KG1 (cell line): ENCODE measurements around the gene DNAH8.

ENCODE experiments used
- DNase-seq: peaks from one replicate; lab custom pipeline; 2025; lab: John Stamatoyannopoulos, UW

Gene DNAH8

DNA sequence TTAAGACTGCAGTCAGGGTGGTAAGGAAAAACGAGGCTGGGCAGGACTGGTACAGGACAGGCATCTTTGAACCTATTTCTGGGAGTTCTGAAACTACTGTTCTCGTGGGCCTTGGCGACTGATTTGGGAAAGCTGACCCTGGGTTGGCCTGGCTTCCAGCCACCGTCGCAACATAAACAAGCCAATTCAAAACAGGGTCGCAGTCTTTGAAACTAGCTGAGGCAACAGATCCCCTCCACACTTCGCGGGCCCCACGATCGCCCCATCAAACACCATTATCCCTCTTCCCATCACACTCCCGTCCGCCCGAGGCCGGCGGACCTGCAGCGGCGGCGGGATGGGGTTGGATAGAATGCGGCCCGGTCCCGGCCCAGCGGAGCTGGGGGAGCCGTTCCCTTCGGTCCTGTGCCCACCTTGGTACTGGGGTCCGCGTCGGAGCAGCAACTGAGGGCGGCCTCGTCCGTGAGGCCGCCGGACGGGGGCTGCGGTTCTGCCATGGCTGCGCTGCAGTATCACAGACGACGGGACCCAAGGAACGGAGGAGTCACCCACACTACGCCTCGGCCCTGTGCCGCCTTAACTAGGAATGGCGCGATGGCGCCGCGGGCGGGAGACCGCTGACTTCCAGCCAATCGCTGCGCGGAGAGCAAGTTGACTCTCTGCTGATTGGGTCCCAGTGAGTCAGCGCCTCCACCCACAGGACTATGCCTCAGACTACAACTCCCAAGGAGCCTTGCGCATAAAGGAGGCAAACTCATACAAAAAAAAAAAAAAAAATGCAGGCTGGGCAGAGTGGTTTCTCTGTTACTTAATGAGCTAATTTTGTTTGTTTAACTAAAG lies 12.3 kb upstream of the DNAH8 start, which contains the start of gene GLO1:
Gene GLO1, minus strand, starts transcription at position 588 of the 840 bp plus-strand sequence. Its CDS starts 91 bp downstream, at position 497.
- peak; percentile 90 for DNase-seq

DNA sequence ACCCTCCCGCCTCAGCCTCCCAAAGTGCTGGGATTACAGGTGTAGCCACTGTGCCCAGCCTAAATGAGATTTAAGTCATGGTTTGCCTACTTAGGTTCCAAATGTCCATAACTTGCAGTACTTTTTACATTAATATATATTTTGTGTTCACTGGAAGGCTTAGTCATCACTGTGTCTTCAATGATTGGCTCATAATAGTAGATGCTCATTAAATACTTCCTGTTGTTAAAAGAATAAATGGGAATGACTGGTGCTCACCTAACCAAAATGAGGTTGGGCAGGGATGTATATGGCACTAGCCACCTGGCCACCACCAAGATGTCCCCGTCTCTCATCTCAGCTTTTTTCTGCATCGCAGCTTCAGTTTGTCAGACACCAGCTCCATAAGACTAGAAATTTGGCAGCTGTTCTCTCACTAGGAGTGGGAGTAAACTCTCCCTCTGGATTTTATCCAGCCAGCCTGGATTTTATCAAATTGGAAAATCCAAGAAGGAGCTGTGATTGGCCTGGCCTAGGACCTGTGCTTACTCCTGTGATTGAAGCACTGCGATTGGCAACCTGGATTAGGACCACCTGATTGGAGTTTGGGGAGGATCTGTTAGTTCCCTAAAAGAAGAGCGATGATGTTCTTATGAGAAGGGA lies 11.0 kb upstream of the DNAH8 start:
- no peak for DNase-seq

- DNase-seq: no peak
Observed at GRCh38 chr6:38705924-38706323, 9.2 kb upstream of the DNAH8 start.

DNA sequence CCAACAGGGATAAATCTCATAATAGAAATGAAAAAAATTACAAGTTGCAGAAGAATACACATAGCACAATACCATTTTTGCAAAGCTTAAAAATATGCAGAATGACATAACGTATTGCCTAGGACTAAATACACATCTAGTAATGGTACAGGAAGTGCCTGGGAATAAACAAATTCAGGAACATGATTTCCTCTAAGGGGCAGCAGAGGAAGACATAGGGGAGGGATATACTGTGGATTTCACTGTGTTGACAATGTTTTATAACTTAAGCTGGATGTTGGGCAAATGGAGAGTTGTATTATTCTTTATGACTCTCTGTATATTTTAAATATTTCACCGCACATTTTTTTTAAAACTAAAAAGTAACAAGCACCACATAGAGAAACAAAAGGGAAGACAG lies 6.6 kb upstream of the DNAH8 start:
- no peak for DNase-seq

DNA sequence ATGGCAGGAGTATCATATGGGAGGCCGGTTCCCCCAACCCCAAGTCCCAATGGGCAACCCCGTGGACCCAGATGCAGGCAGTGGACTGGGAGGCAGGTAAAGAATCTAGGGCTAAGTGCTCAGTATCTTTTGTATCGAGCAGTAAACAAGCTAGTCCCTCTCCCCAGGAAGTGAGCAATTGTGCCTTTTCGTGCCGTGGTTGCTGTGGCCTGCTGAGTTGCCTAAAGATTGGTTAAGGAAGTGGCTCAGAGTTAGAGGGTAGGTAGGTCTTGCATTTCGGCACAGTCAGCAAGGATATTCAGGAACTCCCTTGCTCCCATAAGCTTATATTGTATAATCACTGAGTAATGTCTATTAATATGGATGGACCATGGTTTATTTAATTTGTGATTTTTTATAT lies 1.3 kb upstream of the DNAH8 start:
- peak; percentile 19 for DNase-seq

DNA sequence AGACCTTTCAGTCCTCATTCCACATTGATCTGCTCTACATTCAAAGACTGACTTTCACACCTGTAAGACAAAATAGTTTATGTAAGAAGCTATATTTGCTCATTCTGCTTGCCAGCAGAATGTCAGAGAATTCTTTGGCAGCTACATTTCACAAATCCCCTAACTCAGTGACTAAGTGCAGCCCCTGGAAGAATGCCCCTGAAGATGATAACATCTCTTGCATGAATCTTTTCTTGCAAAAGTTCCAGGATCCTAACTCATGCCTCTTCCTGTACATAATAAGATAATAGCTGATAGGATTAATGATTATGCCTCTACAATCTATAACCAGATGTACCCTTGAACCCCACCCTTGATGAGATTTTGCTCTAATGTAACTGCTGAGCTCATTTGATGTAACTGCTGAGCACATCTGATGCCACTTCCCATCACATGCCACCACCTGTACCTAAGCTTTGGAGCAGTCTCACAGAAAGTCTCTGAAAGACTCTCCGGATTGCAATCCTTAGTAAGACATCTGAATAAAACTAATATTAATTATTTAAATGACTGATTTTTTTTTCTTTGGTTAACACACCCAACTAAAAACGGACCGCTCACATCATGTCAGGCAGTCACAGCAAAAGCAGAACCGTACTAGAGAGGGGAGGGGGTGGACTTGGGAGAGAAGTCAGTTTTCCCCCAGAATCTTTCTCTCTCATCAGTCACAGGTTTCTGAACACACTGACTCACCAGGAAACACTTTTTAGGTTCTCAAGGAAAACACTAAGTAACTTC lies 684 bp upstream of the DNAH8 start:
- DNase-seq: no peak

DNA sequence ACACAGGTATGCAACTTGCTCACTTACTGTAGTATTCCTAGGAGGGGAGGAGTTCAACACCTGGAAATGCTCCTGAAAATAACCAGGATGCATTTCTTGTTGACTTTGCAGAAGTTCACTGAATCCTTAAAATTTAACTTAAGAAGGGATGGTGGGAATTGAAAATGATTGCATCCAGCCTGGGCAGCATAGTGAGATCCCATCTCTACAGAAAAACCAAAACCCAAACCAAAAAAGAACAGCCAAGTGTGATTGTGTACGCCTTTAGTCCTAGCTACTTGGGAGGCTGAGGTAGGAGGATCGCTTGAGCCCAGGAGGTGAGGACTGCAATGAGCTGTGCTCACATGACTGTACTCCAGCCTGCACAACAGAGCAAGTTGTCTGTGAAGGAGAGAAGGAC lies 1.7 kb downstream of the DNAH8 start:
- no peak for DNase-seq

DNA sequence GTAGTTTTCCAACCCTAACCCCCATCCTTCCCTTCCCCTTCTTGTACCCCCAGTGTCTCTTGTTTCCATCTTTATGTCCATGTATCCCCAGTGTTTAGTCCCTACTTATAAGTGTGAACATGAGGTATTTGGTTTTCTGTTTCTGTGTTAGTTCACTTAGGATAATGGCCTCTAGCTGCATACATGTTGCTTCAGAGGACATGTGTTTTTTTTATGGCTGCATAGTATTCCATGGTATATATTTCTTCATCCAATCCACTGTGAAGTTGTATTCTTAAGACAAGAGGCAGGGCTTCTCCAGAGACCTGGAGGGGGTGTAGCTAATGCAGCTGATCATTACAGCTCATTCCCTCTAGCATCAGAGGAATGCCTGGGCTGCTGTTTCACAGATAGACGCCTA lies 4.2 kb downstream of the DNAH8 start:
- DNase-seq: no peak

DNA sequence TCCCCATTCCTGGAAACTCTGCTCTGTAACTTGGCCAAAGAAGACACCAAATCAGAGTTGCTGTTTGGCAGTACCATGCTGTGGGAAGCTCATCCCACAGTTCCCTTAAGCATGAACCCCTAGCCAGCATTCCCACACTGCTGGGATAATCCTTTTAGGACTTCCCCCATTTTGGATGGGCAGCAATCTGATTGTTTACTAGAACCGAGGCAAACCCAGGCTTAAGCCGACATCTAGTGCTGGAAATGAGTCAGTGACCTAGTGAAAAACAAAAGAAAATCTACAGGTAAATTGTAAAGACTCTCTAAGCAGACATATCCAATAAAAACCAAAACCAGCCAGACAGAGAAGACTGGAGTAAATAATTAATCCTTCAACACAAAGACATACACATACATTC lies 5.2 kb downstream of the DNAH8 start:
- DNase-seq: no peak

GRCh38 chr6:38722038-38722437 lies 6.9 kb downstream of the DNAH8 start:
- DNase-seq: no peak

GRCh38 chr6:38722727-38723334 lies 7.7 kb downstream of the DNAH8 start:
- DNase-seq: no peak

- DNase-seq: no peak
Observed at GRCh38 chr6:38723783-38724182, 8.7 kb downstream of the DNAH8 start.

DNA sequence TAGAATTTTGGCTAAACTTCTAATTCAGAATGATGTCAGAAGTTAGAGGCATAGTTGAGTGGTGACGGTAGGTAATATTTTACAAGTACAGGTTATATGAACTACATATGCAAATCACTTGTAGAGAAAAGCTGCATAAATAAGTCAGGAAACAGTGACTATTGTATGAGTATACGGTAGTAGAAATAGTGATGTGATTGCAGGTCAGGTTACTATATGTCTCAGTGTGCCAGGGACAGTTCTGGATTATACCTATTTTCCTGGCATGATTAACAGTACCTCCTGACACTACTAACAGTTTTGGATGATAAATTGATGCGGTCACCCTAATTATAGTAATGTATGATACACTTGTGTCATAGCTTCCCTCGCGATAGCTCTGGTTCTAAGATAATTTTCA lies 9.2 kb downstream of the DNAH8 start:
- no peak for DNase-seq

DNA sequence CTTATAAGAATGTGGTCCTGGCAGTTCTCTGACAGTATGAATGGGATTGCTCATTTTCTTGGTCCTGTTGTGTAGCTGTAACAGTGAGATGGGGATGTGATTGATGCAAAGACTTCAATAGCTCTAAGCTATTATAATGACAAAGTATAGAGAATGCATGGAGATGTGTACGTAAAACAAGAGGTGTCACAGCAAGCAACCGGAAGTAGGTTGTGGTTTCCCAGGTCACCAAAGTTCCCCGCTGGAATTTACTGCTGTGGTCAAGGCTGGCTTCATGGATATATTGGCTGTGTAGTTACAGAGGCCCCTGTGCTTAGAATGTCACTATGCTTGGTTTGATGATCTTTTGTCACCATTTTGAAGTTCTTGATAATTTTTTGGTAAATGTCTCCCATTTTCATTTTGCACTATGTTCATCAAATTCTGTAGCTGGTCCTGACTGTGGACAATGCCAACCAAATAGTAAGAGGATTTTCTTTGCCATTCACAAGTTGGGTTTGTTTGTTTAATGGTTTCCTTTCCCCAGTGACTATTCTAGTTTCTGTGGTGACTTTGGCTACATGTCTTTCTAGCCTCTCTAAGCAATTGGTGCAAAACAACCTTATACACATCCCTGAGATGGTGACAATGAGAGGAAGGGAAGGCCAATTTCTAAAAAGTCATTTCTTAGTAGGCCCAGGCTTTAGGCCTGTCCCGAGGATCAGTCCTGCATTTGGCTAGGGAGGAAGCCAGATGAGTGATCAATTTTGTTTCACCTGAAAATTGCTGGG lies 10.5 kb downstream of the DNAH8 start:
- DNase-seq: no peak

DNA sequence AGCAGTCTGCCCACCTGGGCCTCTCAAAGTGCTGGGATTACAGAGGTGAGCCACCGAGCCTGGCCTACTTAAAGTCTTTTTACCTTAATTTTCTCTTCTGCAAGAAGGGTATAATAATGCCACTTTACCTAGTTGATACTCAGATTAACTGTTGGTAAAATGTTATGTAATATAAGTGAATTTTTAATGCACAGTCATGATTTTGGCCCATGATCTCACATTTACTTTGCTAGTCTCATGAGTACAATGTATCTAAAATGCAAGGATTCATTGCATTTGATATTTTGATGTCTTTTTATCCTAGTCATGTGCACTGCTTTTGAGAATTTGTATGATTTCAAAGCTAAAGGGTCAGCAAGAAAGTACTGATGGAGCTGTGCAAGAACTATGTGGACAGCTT lies 13.1 kb downstream of the DNAH8 start:
- no peak for DNase-seq

DNA sequence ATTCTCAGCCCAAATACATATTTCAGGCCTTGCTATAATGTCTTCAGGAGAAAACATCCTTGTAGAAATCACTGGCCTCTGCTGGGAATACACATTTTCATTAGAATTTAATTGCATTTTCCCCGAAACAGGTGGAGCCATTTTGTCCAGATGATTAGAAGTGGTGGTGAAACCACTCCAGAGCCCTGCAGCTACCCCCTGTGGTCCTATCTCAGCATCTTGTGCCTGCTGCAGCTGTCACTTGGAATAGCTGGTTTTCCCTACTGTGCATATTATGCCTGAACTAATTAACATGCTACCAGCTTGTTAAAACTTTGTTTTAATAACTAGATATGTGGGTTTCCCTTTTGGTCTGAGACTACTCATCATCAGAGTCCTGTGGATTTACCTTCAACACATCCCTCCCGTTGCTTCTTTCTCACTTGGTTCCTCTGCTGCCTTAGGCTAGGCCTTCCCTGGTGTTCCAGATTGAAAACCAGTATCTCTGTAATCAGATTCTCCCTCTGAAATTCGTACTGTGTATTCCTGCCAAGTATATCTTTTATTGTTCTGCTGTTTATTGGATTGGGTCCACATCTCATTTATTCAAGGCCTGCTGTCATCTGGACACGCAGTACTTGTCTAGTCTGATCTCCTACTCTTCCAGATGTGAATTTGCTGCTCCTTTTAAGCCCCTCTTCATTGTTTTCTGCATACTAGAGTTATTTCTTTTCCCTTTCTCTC lies 15.2 kb downstream of the DNAH8 start:
- no peak for DNase-seq

GRCh38 chr6:38736951-38737350 lies 21.8 kb downstream of the DNAH8 start:
- DNase-seq: no peak

DNA sequence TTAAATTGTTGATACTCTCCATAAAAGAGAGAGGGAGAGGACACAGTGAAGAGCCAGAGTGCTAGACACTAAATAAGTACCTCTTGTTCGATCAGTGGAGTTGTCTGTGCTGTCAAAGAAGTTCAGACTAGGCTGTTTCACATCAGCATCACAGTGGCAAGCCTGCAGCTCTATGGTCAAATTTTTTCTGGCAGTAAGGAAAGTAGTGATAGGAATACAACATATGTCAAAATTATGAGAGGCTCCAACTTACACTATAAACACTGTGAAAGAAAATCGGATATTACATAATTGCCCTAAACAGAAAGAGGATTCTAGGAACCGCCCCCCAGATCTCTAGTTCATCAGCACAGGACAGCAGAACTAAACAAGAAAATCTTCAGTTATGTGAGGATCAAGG lies 23.1 kb downstream of the DNAH8 start:
- DNase-seq: no peak

DNA sequence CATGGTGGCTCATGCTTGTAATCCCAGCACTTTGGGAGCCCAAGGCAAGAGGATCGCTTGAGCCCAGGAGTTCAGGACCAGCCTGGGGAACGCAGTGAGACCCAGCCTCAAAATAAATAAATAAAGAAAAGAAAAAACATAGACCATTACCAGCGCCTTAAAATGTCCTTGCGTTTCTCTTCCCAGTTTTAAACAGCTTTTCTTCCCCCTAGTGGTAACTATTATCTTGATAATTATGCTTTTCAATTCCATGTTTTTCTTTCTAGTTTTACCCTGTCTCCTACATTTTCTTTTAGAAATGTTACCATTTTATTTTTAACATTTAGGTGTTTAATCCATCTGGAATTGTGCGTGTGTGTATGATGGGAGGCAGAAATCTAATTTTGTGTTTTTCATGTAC lies 24.4 kb downstream of the DNAH8 start:
- no peak for DNase-seq

- no peak for DNase-seq
Observed at GRCh38 chr6:38749473-38749872, 34.4 kb downstream of the DNAH8 start.
